Measurements from ENCODE around the gene FOXP1. TPM values are rescaled to one million over a fixed set of nuclear protein-coding genes. Genes with fewer than 3 reads are reported as not detected.

FOXP1 gene
- total RNA-seq, 1 experiment from 2014 or later, result 24.7 TPM

- Histone ChIP-seq H3K27me3 (ENCODE audit: control insufficient read depth, insufficient read depth, low read length) (no peaks in the 10 kb centered on the region), H3K4me3 (ENCODE audit: insufficient read depth, low read depth, low read length) (no peak overlapping the region), H3K36me3 (replicated peaks; ENCODE audit: control insufficient read depth, insufficient read depth, low read length) (no peaks in the 10 kb centered on the region)
- DNase-seq, result no peak
Measured at GRCh38 chr3:71107926-71108325, 475.6 kb downstream of the FOXP1 start.

GRCh38 chr3:71104976-71105375, 478.6 kb downstream of the FOXP1 start:
- no peak for DNase-seq

GRCh38 chr3:71104556-71104955, 479.0 kb downstream of the FOXP1 start:
- DNase-seq, result no peak
- no peaks in the 10 kb centered on the region for H3K27me3 ChIP-seq (ENCODE audit: control insufficient read depth, insufficient read depth, low read length)
- no peaks in the 10 kb centered on the region for H3K36me3 ChIP-seq (replicated peaks; ENCODE audit: control insufficient read depth, insufficient read depth, low read length)
- H3K4me3 ChIP-seq (ENCODE audit: insufficient read depth, low read depth, low read length), result no peak overlapping the region

More at GRCh38 chr3:71104976-71105375, 478.6 kb downstream of the FOXP1 start:
- H3K4me3 ChIP-seq (ENCODE audit: insufficient read depth, low read depth, low read length), result no peak overlapping the region
- no peaks in the 10 kb centered on the region for H3K27me3 ChIP-seq (ENCODE audit: control insufficient read depth, insufficient read depth, low read length)
- H3K36me3 ChIP-seq (replicated peaks; ENCODE audit: control insufficient read depth, insufficient read depth, low read length), result no peaks in the 10 kb centered on the region

- no peak for DNase-seq
- no peaks in the 10 kb centered on the region for H3K36me3 ChIP-seq (replicated peaks; ENCODE audit: control insufficient read depth, insufficient read depth, low read length)
- no peaks in the 10 kb centered on the region for H3K27me3 ChIP-seq (ENCODE audit: control insufficient read depth, insufficient read depth, low read length)
- H3K4me3 ChIP-seq (ENCODE audit: insufficient read depth, low read depth, low read length), result no peak overlapping the region
Measured at GRCh38 chr3:71104121-71104541, 479.4 kb downstream of the FOXP1 start.

- Histone ChIP-seq H3K36me3 (replicated peaks; ENCODE audit: control insufficient read depth, insufficient read depth, low read length) (no peaks in the 10 kb centered on the region), H3K27me3 (ENCODE audit: control insufficient read depth, insufficient read depth, low read length) (no peaks in the 10 kb centered on the region), H3K4me3 (ENCODE audit: insufficient read depth, low read depth, low read length) (no peak overlapping the region)
- DNase-seq, result no peak
Measured at GRCh38 chr3:71103430-71103921, 480.1 kb downstream of the FOXP1 start.

GRCh38 chr3:71102111-71102983, 481.2 kb downstream of the FOXP1 start:
- Histone ChIP-seq H3K4me3 (ENCODE audit: insufficient read depth, low read depth, low read length) (no peak overlapping the region), H3K27me3 (ENCODE audit: control insufficient read depth, insufficient read depth, low read length) (no peaks in the 10 kb centered on the region), H3K36me3 (replicated peaks; ENCODE audit: control insufficient read depth, insufficient read depth, low read length) (no peaks in the 10 kb centered on the region)
- DNase-seq, result no peak

GRCh38 chr3:71101626-71102025, 481.9 kb downstream of the FOXP1 start:
- H3K4me3 ChIP-seq (ENCODE audit: insufficient read depth, low read depth, low read length), result no peak overlapping the region
- no peaks in the 10 kb centered on the region for H3K27me3 ChIP-seq (ENCODE audit: control insufficient read depth, insufficient read depth, low read length)
- no peak for DNase-seq
- no peaks in the 10 kb centered on the region for H3K36me3 ChIP-seq (replicated peaks; ENCODE audit: control insufficient read depth, insufficient read depth, low read length)

GRCh38 chr3:71101014-71101413, 482.5 kb downstream of the FOXP1 start:
- DNase-seq, result no peak
- Histone ChIP-seq H3K27me3 (ENCODE audit: control insufficient read depth, insufficient read depth, low read length) (no peaks in the 10 kb centered on the region), H3K4me3 (ENCODE audit: insufficient read depth, low read depth, low read length) (no peak overlapping the region)

GRCh38 chr3:71099997-71100719, 483.4 kb downstream of the FOXP1 start:
- no peaks in the 10 kb centered on the region for H3K36me3 ChIP-seq (replicated peaks; ENCODE audit: control insufficient read depth, insufficient read depth, low read length)
- no peaks in the 10 kb centered on the region for H3K27me3 ChIP-seq (ENCODE audit: control insufficient read depth, insufficient read depth, low read length)
- DNase-seq, result no peak
- no peak overlapping the region for H3K4me3 ChIP-seq (ENCODE audit: insufficient read depth, low read depth, low read length)

More at GRCh38 chr3:71101014-71101413, 482.5 kb downstream of the FOXP1 start:
- H3K36me3 ChIP-seq (replicated peaks; ENCODE audit: control insufficient read depth, insufficient read depth, low read length), result no peaks in the 10 kb centered on the region

- no peaks in the 10 kb centered on the region for H3K36me3 ChIP-seq (replicated peaks; ENCODE audit: control insufficient read depth, insufficient read depth, low read length)
- no peak overlapping the region for H3K4me3 ChIP-seq (ENCODE audit: insufficient read depth, low read depth, low read length)
- no peaks in the 10 kb centered on the region for H3K27me3 ChIP-seq (ENCODE audit: control insufficient read depth, insufficient read depth, low read length)
- no peak for DNase-seq
Measured at GRCh38 chr3:71097557-71097956, 486.0 kb downstream of the FOXP1 start.

- no peak for DNase-seq
- Histone ChIP-seq H3K4me3 (ENCODE audit: insufficient read depth, low read depth, low read length) (no peak overlapping the region), H3K27me3 (ENCODE audit: control insufficient read depth, insufficient read depth, low read length) (no peaks in the 10 kb centered on the region), H3K36me3 (replicated peaks; ENCODE audit: control insufficient read depth, insufficient read depth, low read length) (no peaks in the 10 kb centered on the region)
Measured at GRCh38 chr3:71095511-71096291, 487.8 kb downstream of the FOXP1 start.

GRCh38 chr3:71094658-71095209, 488.8 kb downstream of the FOXP1 start:
- H3K27me3 ChIP-seq (ENCODE audit: control insufficient read depth, insufficient read depth, low read length), result no peaks in the 10 kb centered on the region
- H3K36me3 ChIP-seq (replicated peaks; ENCODE audit: control insufficient read depth, insufficient read depth, low read length), result no peaks in the 10 kb centered on the region
- no peak overlapping the region for H3K4me3 ChIP-seq (ENCODE audit: insufficient read depth, low read depth, low read length)
- no peak for DNase-seq

GRCh38 chr3:71092665-71093064, 490.9 kb downstream of the FOXP1 start:
- no peak overlapping the region for H3K4me3 ChIP-seq (ENCODE audit: insufficient read depth, low read depth, low read length)
- no peak for DNase-seq
- no peaks in the 10 kb centered on the region for H3K36me3 ChIP-seq (replicated peaks; ENCODE audit: control insufficient read depth, insufficient read depth, low read length)
- no peaks in the 10 kb centered on the region for H3K27me3 ChIP-seq (ENCODE audit: control insufficient read depth, insufficient read depth, low read length)

GRCh38 chr3:71090207-71090606, 493.3 kb downstream of the FOXP1 start:
- no peak for DNase-seq
- no peaks in the 10 kb centered on the region for H3K36me3 ChIP-seq (replicated peaks; ENCODE audit: control insufficient read depth, insufficient read depth, low read length)
- no peak overlapping the region for H3K4me3 ChIP-seq (ENCODE audit: insufficient read depth, low read depth, low read length)
- H3K27me3 ChIP-seq (ENCODE audit: control insufficient read depth, insufficient read depth, low read length), result no peaks in the 10 kb centered on the region

All from H7 (cell line).